IMR-90 (cell line): ENCODE measurements around the gene LARP1. TPM values are rescaled to one million over a fixed set of nuclear protein-coding genes. Genes with fewer than 3 reads are reported as not detected.

Source experiments
- ATAC-seq: fragments of 200-7000 bp; cut with Tn5 transposase; 2 replicates; pipeline ENCODE4 v1.9.1; 2020; ENCODE audit warnings: low read depth, mild to moderate bottlenecking, moderate library complexity
- BruUV-seq: library from RNA; stranded (reverse); fragments of 400-500 nt; replicated peaks from 2 replicates; lab custom pipeline; 2021; lab: Mats Ljungman, UMichigan
- CTCF ChIA-PET: fragments of 300-600 bp; formaldehyde crosslinking; extraction: SDS; loops from one replicate; lab custom pipeline; 2021; ENCODE audit warnings: antibody characterized with exemption; lab: Yijun Ruan, JAX
- POLR2A ChIA-PET: fragments of 300-600 bp; sonication (Branson Sonifier 250); formaldehyde crosslinking; loops from one replicate; lab custom pipeline; 2022; ENCODE audit warnings: antibody characterized with exemption; ENCODE audit not compliant: unreplicated experiment; lab: Charles Lee
- DNase-seq: peaks from one replicate; pipeline ENCODE4 v3.0.0; 2013
- H2AFZ ChIP-seq: replicated peaks from 2 replicates; pipeline ENCODE3; 2013; ENCODE audit warnings: low read length, mild to moderate bottlenecking; ENCODE audit not compliant: poor library complexity
- H2AK5ac ChIP-seq: 2 replicates; pipeline ENCODE4 v1.6.1; 2013; ENCODE audit warnings: low read depth, low read length, inconsistent platforms
- H2AK9ac ChIP-seq: replicated peaks from 2 replicates; pipeline ENCODE3; 2013; ENCODE audit warnings: mild to moderate bottlenecking, low read depth, low read length, moderate library complexity; ENCODE audit not compliant: poor library complexity
- H2BK120ac ChIP-seq: 2 replicates; pipeline ENCODE4 v1.6.1; 2013; ENCODE audit warnings: low read depth, low read length, inconsistent platforms
- H2BK15ac ChIP-seq: 3 replicates; pipeline ENCODE4 v1.6.1; 2013; ENCODE audit warnings: low read depth, low read length, inconsistent platforms
- H2BK20ac ChIP-seq: 2 replicates; pipeline ENCODE4 v1.6.1; 2013; ENCODE audit warnings: low read depth, mild to moderate bottlenecking, inconsistent platforms, low read length, moderate library complexity
- H2BK5ac ChIP-seq: 2 replicates; pipeline ENCODE4 v1.6.1; 2013; ENCODE audit warnings: mild to moderate bottlenecking, low read depth, low read length, inconsistent platforms; ENCODE audit not compliant: poor library complexity, severe bottlenecking
- H3K14ac ChIP-seq: replicated peaks from 2 replicates; pipeline ENCODE4 v1.6.1; 2013; ENCODE audit warnings: low read depth, low read length, inconsistent platforms
- H3K18ac ChIP-seq: 2 replicates; pipeline ENCODE4 v1.6.1; 2013; ENCODE audit warnings: low read depth, low read length, control low read depth
- H3K23ac ChIP-seq: 2 replicates; pipeline ENCODE4 v1.6.1; 2013; ENCODE audit warnings: low read depth, low read length, inconsistent platforms
- H3K27ac ChIP-seq: 2 replicates; pipeline ENCODE4 v1.5.1; 2013; ENCODE audit warnings: mild to moderate bottlenecking, control low read depth, low read length; ENCODE audit not compliant: insufficient read depth
- H3K27me3 ChIP-seq: 2 replicates; pipeline ENCODE4 v1.6.1; 2013; ENCODE audit warnings: low read length; ENCODE audit not compliant: control insufficient read depth, insufficient read depth
- H3K36me3 ChIP-seq: 2 replicates; pipeline ENCODE4 v1.6.1; 2013; ENCODE audit warnings: low read length, mixed read lengths; ENCODE audit not compliant: control insufficient read depth, insufficient read depth
- H3K4ac ChIP-seq: 2 replicates; pipeline ENCODE4 v1.6.1; 2013; ENCODE audit warnings: low read depth, low read length, inconsistent platforms
- H3K4me1 ChIP-seq: 2 replicates; pipeline ENCODE4 v1.6.1; 2013; ENCODE audit warnings: low read length, mixed read lengths; ENCODE audit not compliant: control insufficient read depth, insufficient read depth
- H3K4me2 ChIP-seq: 2 replicates; pipeline ENCODE4 v1.6.1; 2013; ENCODE audit warnings: low read depth, mild to moderate bottlenecking, control low read depth, low read length, moderate library complexity
- H3K4me3 ChIP-seq: 2 replicates; pipeline ENCODE4 v1.5.1; 2013; ENCODE audit warnings: low read depth, mild to moderate bottlenecking, control low read depth, low read length, moderate library complexity; ENCODE audit not compliant: insufficient read depth
- H3K56ac ChIP-seq: 2 replicates; pipeline ENCODE4 v1.6.1; 2013; ENCODE audit warnings: low read length, inconsistent platforms; ENCODE audit not compliant: insufficient read depth; ENCODE audit errors: extremely low read depth
- H3K79me1 ChIP-seq, 2 experiments: 2 replicates each; pipeline ENCODE4 v1.6.1; 2013; ENCODE audit warnings: low read length in 2 of 2, inconsistent platforms in 1 of 2, low read depth in 1 of 2
- H3K9ac ChIP-seq: 2 replicates; pipeline ENCODE4 v1.6.1; 2013; ENCODE audit warnings: low read depth, low read length, control low read depth
- H3K9me1 ChIP-seq: 2 replicates; pipeline ENCODE4 v1.6.1; 2013; ENCODE audit warnings: low read length, inconsistent platforms; ENCODE audit not compliant: insufficient read depth
- H3K9me3 ChIP-seq: 2 replicates; pipeline ENCODE4 v1.6.1; 2013; ENCODE audit warnings: low read length; ENCODE audit not compliant: control insufficient read depth, insufficient read depth
- H4K20me1 ChIP-seq: 2 replicates; pipeline ENCODE4 v1.6.1; 2013; ENCODE audit warnings: low read length, inconsistent platforms; ENCODE audit not compliant: insufficient read depth
- H4K5ac ChIP-seq: 2 replicates; pipeline ENCODE4 v1.6.1; 2013; ENCODE audit warnings: mild to moderate bottlenecking, low read depth, low read length, control low read depth
- H4K8ac ChIP-seq, 2 experiments: 2 replicates each; pipeline ENCODE4 v1.6.1; 2013; ENCODE audit warnings: low read depth in 2 of 2, low read length in 2 of 2, control low read depth in 1 of 2, inconsistent platforms in 1 of 2
- H4K91ac ChIP-seq: 2 replicates; pipeline ENCODE4 v1.6.1; 2013; ENCODE audit warnings: low read depth, low read length, inconsistent platforms; ENCODE audit not compliant: insufficient read depth
- BHLHE40 ChIP-seq: fragments of 150-350 bp; IDR thresholded peaks from 2 replicates; pipeline ENCODE4 v1.6.1; 2016; ENCODE audit warnings: mild to moderate bottlenecking, low read depth, low read length
- CEBPB ChIP-seq: IDR thresholded peaks from 2 replicates; pipeline ENCODE4 v1.6.1; 2012; ENCODE audit warnings: low read depth, low read length, improper control_type of control experiment
- CHD1 ChIP-seq: IDR thresholded peaks from 2 replicates; pipeline ENCODE4 v1.6.1; 2012; ENCODE audit warnings: low read depth, low read length, improper control_type of control experiment
- CTCF ChIP-seq: conservative IDR thresholded peaks from 2 replicates; pipeline ENCODE4 v1.5.1; 2012; ENCODE audit warnings: mild to moderate bottlenecking, low read depth, low read length, improper control_type of control experiment
- FOS ChIP-seq: fragments of 150-350 bp; IDR thresholded peaks from 2 replicates; pipeline ENCODE4 v1.6.1; 2016; ENCODE audit warnings: low read depth, low read length
- MAFK ChIP-seq: IDR thresholded peaks from 2 replicates; pipeline ENCODE4 v1.6.1; 2012; ENCODE audit warnings: low read depth, low read length, improper control_type of control experiment
- MAZ ChIP-seq: IDR thresholded peaks from 2 replicates; pipeline ENCODE4 v1.6.1; 2012; ENCODE audit warnings: low read depth, mild to moderate bottlenecking, low read length, improper control_type of control experiment, moderate library complexity, borderline replicate concordance
- MXI1 ChIP-seq: IDR thresholded peaks from 2 replicates; pipeline ENCODE4 v1.6.1; 2012; ENCODE audit warnings: low read depth, mild to moderate bottlenecking, low read length, moderate library complexity, borderline replicate concordance
- NFE2L2 ChIP-seq: fragments of 150-350 bp; IDR thresholded peaks from 2 replicates; pipeline ENCODE4 v1.6.1; 2016; ENCODE audit warnings: low read depth, mild to moderate bottlenecking, low read length
- POLR2A ChIP-seq: IDR thresholded peaks from 2 replicates; pipeline ENCODE4 v1.6.1; 2012; ENCODE audit warnings: mild to moderate bottlenecking, low read depth, low read length
- RAD21 ChIP-seq: IDR thresholded peaks from 2 replicates; pipeline ENCODE4 v1.6.1; 2012; ENCODE audit warnings: low read length, improper control_type of control experiment
- RCOR1 ChIP-seq: IDR thresholded peaks from 2 replicates; pipeline ENCODE4 v1.6.1; 2012; ENCODE audit warnings: mild to moderate bottlenecking, low read length, improper control_type of control experiment; ENCODE audit not compliant: insufficient replicate concordance
- RFX5 ChIP-seq: IDR thresholded peaks from 2 replicates; pipeline ENCODE4 v1.8.0; 2012; ENCODE audit warnings: low read depth, mild to moderate bottlenecking, low read length, moderate library complexity
- SMC3 ChIP-seq: fragments of 150-350 bp; IDR thresholded peaks from 2 replicates; pipeline ENCODE4 v1.6.1; 2016; ENCODE audit warnings: low read depth, mild to moderate bottlenecking, antibody characterized with exemption, low read length, moderate library complexity
- WGBS, 2 experiments: methylation state at CpG; one replicate each; pipeline versions ENCODE4 v1.1.5 to v1.1.7; 2013; ENCODE audit warnings: missing lambda C conversion rate in 2 of 2; ENCODE audit not compliant: insufficient read length in 1 of 2; ENCODE audit errors: extremely low coverage in 2 of 2; 5-methylcytosine and 5-hydroxymethylcytosine counted together
- dilution Hi-C: fragments of 300-500 bp; cut with HindIII; formaldehyde crosslinking; loops from one replicate; pipeline ENCODE4 v1.14.3; 2018; ENCODE audit warnings: low sequenced_read_pairs; ENCODE audit not compliant: unreplicated experiment
- in situ Hi-C: fragments of 300-500 bp; cut with MboI; formaldehyde crosslinking; loops from 3 replicates; pipeline ENCODE4 v1.14.3; 2019; ENCODE audit warnings: low sequenced_read_pairs, inconsistent platforms, mixed read lengths
- intact Hi-C: fragments of 100-400 bp; cut with micrococcal nuclease; formaldehyde crosslinking; loops from 2 replicates; pipeline ENCODE4 v1.10.0; 2022
- polyA plus RNA-seq, 3 experiments: library from polyadenylated mRNA; depleted of rRNA; stranded (reverse); fragments of >200 nt; gene quantifications; 2 replicates each; pipeline ENCODE4 v1.2.3, GENCODE V29; 2012; ENCODE audit warnings: low replicate concordance in 1 of 3
- total RNA-seq: library from RNA; depleted of rRNA; stranded (reverse); fragments of >200 nt; gene quantifications from 2 replicates; pipeline ENCODE4 v1.2.3, GENCODE V29; 2012
- TF ChIP-seq, protein P1 (sequence below): fragments of 150-350 bp; IDR thresholded peaks from 2 replicates; pipeline ENCODE4 v1.6.1; 2017; ENCODE audit warnings: mild to moderate bottlenecking, antibody characterized with exemption, low read length, low read depth
- TF ChIP-seq, protein P2 (sequence below): fragments of 150-350 bp; IDR thresholded peaks from 2 replicates; pipeline ENCODE4 v1.6.1; 2016; ENCODE audit warnings: low read depth, mild to moderate bottlenecking, low read length, moderate library complexity, borderline replicate concordance

The LARP1 gene
- total and polyA plus RNA-seq, 2 of the 4 experiments (the other 2 are of a cell fraction) = 47.3 to 77.4 TPM

- peak; percentile 26 for DNase-seq
- intact Hi-C loops = loop anchor here (5.0 kb wide), 1 partner anchor 50 kb away; no protein-coding TSS in a partner anchor
Measured at GRCh38 chr5:154866841-154867240, 111.7 kb downstream of the LARP1 start.

More at GRCh38 chr5:154866841-154867240, 111.7 kb downstream of the LARP1 start:
- Histone ChIP-seq H2AK5ac (no peak overlapping the region), H3K4ac (no peak overlapping the region), H4K5ac (no peak overlapping the region), H2BK20ac (no peak overlapping the region), H3K4me1 (peaks cover 3% of the 10 kb centered on the region), H3K9me1 (peaks cover 3% of the 10 kb centered on the region; the same call in 1 of the 2 replicates), H3K18ac (no peak overlapping the region), H2BK15ac (no peak overlapping the region), H4K91ac (no peak overlapping the region), H2BK120ac (no peak overlapping the region), H3K9ac (no peak overlapping the region), H2AFZ (no peak overlapping the region), H3K4me2 (no peak overlapping the region), H3K23ac (no peak overlapping the region), H4K20me1 (peaks cover 38% of the 10 kb centered on the region), H3K56ac (no peak overlapping the region), H3K9me3 (no peaks in the 10 kb centered on the region), H4K8ac (no peak overlapping the region), H3K27ac (no peak overlapping the region), H3K4me3 (no peak overlapping the region), H3K14ac (no peak overlapping the region), H3K79me1 (peaks cover 27 to 58% of the 10 kb centered on the region in 2 experiments), H3K36me3 (peaks cover 25% of the 10 kb centered on the region), H3K27me3 (no peaks in the 10 kb centered on the region), H2BK5ac (peak overlapping the region; percentile 57), H2AK9ac (no peak overlapping the region)
- peak; percentile 36 for ATAC-seq
- dilution Hi-C loops (no loop called here), in situ Hi-C loops (no loop called here)
- WGBS, 2 experiments = no CpG with 5 or more reads among the region's 2 CpGs
- ChIA-PET CTCF (interaction anchor here (0.7 kb wide), 1 partner anchor 209 kb away, joined by 3 read pairs; no protein-coding TSS in a partner anchor), POLR2A (no interaction called here)
- TF ChIP-seq, protein P1, sequence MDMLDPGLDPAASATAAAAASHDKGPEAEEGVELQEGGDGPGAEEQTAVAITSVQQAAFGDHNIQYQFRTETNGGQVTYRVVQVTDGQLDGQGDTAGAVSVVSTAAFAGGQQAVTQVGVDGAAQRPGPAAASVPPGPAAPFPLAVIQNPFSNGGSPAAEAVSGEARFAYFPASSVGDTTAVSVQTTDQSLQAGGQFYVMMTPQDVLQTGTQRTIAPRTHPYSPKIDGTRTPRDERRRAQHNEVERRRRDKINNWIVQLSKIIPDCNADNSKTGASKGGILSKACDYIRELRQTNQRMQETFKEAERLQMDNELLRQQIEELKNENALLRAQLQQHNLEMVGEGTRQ = no peak
- TF ChIP-seq RAD21 = no peak
- TF ChIP-seq POLR2A = no peak
- TF ChIP-seq SMC3 = no peak
- TF ChIP-seq FOS = no peak
- no peak for TF ChIP-seq CHD1
- no peak for TF ChIP-seq BHLHE40
- TF ChIP-seq RFX5 = no peak
- no peak for TF ChIP-seq MAFK
- TF ChIP-seq CEBPB = no peak
- TF ChIP-seq, protein P2, sequence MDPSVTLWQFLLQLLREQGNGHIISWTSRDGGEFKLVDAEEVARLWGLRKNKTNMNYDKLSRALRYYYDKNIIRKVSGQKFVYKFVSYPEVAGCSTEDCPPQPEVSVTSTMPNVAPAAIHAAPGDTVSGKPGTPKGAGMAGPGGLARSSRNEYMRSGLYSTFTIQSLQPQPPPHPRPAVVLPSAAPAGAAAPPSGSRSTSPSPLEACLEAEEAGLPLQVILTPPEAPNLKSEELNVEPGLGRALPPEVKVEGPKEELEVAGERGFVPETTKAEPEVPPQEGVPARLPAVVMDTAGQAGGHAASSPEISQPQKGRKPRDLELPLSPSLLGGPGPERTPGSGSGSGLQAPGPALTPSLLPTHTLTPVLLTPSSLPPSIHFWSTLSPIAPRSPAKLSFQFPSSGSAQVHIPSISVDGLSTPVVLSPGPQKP = no peak
- no peak for TF ChIP-seq CTCF
- no peak for TF ChIP-seq NFE2L2
- no peak for TF ChIP-seq RCOR1
- TF ChIP-seq MAZ = no peak
- no peak for TF ChIP-seq MXI1
- no TSS peak for BruUV-seq
